Cardiac muscle cell (in vitro differentiated cells and primary cell): Measurements from ENCODE around the gene TTC39A. TPM values are rescaled to one million over a fixed set of nuclear protein-coding genes. Genes with fewer than 3 reads are reported as not detected.
A peak's percentile ranks its signal among the peaks of the same experiment; 100 is the strongest.

Experiments used
- DNase-seq, 2 donors: peaks; one replicate each; pipeline versions ENCODE4 v3.0.0 to v3.0.0-alpha.2; 2010 to 2017; ENCODE audit warnings: low read depth in 1 of 2, low spot score in 1 of 2
- H3K27ac ChIP-seq: fragments of 200-600 bp; sonication (generic); 2 replicates; pipeline ENCODE4 v1.5.1; 2016
- H3K27me3 ChIP-seq: fragments of 200-600 bp; sonication (generic); 2 replicates; pipeline ENCODE4 v1.6.0; 2016; ENCODE audit warnings: control low read depth
- H3K36me3 ChIP-seq: fragments of 200-600 bp; sonication (generic); 2 replicates; pipeline ENCODE4 v1.5.1; 2016; ENCODE audit warnings: control low read depth
- H3K4me1 ChIP-seq: fragments of 200-600 bp; sonication (generic); 2 replicates; pipeline ENCODE4 v1.8.1; 2017; ENCODE audit warnings: low read depth, mild to moderate bottlenecking, mixed run types
- H3K4me3 ChIP-seq: fragments of 200-600 bp; sonication (generic); 2 replicates; pipeline ENCODE4 v1.5.1; 2016; ENCODE audit warnings: mild to moderate bottlenecking
- H3K9me3 ChIP-seq: fragments of 200-600 bp; sonication (generic); 2 replicates; pipeline ENCODE4 v1.5.1; 2017; ENCODE audit warnings: low read depth, mild to moderate bottlenecking, control low read depth
- polyA plus RNA-seq: library from polyadenylated mRNA; unstranded; fragments of >200 nt; fragmentation: Nextera tagmentation; extraction: Ambion mirVana; gene quantifications from 2 replicates; pipeline ENCODE4 v1.2.1, GENCODE V29; 2016
- total RNA-seq: library from RNA; depleted of rRNA; stranded (reverse); fragments of >200 nt; gene quantifications from 2 replicates; pipeline ENCODE4 v1.2.3, GENCODE V29; 2016
- TF ChIP-seq, protein P1 (sequence below): IDR thresholded peaks from 2 replicates; pipeline ENCODE4 v1.5.1; 2012; ENCODE audit warnings: low read depth, mild to moderate bottlenecking, low read length

TTC39A gene
- total and polyA plus RNA-seq, 2 experiments from 2014 or later: 8.1 to 15.6 TPM

DNA sequence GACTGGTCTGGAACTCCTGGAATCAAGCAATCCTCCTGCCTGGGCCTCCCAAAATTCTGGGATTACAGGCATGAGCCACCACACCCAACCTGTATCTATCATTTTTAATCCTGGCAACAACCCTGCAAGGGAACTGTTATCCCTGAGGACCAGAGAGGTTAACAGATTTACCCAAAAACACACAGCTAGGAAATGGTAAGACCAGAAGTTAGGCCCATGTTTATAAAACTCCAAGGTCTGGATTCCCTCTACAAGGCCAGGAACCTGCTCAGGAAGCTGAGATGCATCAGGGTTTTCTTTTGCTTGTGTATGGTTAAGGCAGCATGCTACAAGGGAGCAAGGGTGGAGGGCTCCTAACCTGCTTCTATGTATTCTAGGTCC, 17.8 kb upstream of the TTC39A start:
- DNase-seq: no peak
- H3K4me3 ChIP-seq: no peak overlapping the region
- peaks cover 4% of the 10 kb centered on the region for H3K36me3 ChIP-seq
- H3K9me3 ChIP-seq: no peaks in the 10 kb centered on the region
- H3K27ac ChIP-seq: no peak overlapping the region
- peaks cover 7% of the 10 kb centered on the region for H3K4me1 ChIP-seq
- peaks cover 26% of the 10 kb centered on the region for H3K27me3 ChIP-seq
- TF ChIP-seq, protein P1, sequence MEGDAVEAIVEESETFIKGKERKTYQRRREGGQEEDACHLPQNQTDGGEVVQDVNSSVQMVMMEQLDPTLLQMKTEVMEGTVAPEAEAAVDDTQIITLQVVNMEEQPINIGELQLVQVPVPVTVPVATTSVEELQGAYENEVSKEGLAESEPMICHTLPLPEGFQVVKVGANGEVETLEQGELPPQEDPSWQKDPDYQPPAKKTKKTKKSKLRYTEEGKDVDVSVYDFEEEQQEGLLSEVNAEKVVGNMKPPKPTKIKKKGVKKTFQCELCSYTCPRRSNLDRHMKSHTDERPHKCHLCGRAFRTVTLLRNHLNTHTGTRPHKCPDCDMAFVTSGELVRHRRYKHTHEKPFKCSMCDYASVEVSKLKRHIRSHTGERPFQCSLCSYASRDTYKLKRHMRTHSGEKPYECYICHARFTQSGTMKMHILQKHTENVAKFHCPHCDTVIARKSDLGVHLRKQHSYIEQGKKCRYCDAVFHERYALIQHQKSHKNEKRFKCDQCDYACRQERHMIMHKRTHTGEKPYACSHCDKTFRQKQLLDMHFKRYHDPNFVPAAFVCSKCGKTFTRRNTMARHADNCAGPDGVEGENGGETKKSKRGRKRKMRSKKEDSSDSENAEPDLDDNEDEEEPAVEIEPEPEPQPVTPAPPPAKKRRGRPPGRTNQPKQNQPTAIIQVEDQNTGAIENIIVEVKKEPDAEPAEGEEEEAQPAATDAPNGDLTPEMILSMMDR: no peak

DNA sequence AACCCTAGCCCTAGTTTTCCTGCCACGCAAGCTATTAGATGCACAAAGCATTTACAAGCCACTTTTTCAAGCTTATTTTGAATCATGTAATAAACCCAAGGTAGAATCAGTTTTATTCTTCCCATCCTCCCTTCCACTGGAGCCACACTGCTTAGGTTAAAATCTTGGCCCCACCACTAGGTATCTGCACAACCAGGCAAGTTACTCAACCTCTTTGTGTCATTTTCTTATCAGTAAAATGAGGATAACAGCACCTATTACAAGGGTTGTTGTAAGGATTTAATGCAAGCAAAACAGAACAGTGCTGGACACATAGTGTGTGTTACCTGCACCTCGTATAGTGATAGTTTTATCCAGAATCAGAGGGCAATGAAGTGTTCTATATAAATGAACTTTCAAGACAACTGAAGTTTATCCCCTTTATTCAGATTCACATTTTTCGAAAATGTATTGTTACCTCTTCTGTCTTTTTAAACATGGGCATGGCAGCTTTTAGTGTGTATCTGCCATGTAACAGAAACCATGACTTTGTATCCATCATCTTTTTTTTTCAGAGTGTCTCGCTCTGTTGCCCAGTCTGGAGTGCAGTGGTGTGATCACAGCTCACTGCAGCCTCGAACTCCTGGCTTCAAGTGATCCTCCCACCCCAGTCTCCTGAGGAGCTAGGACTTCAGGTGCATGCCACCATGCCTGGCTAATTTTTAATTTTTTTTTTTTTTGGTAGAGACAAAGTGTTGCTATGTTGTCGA, 17.2 kb upstream of the TTC39A start:
- no peak for DNase-seq
- no peaks in the 10 kb centered on the region for H3K36me3 ChIP-seq
- TF ChIP-seq, protein P1: no peak
- no peak overlapping the region for H3K27ac ChIP-seq
- no peaks in the 10 kb centered on the region for H3K9me3 ChIP-seq
- H3K27me3 ChIP-seq: peaks cover 32% of the 10 kb centered on the region
- peaks cover 7% of the 10 kb centered on the region for H3K4me1 ChIP-seq
- H3K4me3 ChIP-seq: no peak overlapping the region

DNA sequence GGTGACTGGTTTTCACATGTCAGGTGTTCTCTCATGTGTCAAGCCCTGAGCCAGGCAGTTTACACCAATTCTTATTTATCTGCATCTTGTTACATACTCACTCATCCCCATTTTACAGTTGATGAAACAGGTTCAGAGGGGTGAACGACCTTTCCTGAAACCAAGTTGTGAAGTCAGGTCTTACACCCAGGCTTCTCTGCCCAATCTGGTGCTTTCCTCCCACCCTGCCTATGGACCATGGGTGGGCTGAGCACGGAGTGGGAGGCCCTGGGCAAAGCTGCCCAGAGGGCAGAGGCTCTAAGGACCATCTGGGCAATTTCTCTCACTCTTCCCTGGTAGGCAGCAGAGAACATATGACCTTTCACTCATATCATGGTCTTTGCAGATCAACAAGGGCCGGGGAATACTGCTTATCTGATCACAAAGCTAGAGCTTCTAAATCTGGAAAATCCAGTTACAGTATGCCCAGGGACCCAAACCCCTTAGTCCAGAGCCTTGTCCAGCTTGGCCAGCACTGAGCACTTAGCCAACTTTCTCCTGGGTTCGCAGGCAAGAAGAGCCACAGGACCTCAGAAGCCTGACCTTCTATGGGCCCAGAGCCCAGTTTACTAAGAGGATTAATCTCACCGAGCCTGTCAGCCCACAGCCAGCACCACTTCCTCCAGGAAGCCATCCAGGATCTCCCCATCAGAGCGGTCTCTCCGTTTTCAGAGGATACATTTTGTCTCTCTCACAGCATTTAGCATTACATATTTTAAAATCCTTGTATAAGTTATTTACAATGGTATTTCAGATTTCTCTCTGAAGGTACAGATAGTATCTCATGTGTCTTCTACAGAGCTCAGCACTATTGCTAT, 16.0 kb upstream of the TTC39A start:
- Histone ChIP-seq H3K36me3 (no peaks in the 10 kb centered on the region), H3K4me3 (no peak overlapping the region), H3K4me1 (peaks cover 7% of the 10 kb centered on the region), H3K9me3 (no peaks in the 10 kb centered on the region), H3K27ac (no peak overlapping the region), H3K27me3 (peaks cover 36% of the 10 kb centered on the region)
- DNase-seq: no peak
- TF ChIP-seq, protein P1: no peak

DNA sequence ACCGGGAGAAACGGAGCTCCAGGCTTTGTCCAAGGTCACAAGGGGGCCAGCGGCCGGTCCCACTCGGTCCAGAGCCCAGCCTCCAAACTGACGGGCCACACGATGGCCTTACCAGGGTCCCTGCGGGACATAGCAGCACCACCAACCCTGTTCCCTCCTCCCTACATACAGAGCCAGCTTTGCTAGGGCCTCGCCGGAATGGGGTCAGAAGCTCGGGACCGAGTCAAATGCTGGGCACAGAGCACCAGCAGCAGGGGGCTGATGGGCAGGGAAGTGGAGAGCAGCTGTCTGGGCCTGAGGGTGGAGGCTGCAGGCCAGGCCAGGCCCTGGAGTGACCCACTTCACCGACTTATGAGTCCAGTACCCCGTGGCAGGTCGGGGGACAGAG, 14.9 kb upstream of the TTC39A start:
- Histone ChIP-seq H3K4me3 (no peak overlapping the region), H3K4me1 (peaks cover 7% of the 10 kb centered on the region), H3K27ac (no peak overlapping the region), H3K9me3 (no peaks in the 10 kb centered on the region), H3K27me3 (peaks cover 36% of the 10 kb centered on the region), H3K36me3 (no peaks in the 10 kb centered on the region)
- TF ChIP-seq, protein P1: no peak
- DNase-seq: no peak

DNA sequence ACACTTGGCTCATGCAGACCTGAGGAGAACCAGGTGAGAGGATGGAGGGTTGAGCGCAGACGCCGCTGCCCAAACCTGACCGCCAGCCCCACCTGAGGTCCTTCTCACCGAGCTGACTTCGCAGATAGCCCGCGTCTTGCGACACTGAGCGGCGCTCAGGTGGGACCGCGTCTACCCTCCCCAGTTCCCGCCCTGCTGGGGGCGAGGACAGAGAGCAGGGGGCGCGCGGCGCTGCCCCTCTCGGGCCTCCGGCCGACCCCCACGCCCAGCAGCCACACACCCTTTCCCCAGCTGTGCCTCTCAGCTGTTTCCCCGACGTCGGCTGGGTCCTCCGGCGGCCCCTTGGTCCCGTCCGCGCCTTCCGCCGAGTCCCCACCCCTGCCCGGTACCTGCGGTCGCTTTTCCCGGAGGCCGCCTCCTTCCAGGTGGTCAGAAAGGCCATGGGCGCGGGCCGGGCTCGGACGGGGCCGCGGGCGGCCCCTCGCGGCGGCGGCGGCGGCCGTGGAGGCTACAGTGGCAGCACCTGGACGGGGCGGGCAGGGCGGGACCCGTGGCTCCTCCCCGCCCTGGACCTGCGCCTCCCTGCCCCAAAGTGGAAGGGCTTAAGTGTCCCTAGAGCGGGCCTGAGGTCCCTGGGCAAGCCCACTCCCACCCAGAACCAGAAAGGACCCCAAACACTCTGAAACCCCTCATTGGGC, 14.4 kb upstream of the TTC39A start:
- peak in 1 of 2 donors; percentile 46 for DNase-seq
- Histone ChIP-seq H3K4me3 (peak overlapping the region; percentile 20), H3K9me3 (no peaks in the 10 kb centered on the region), H3K27me3 (peaks cover 36% of the 10 kb centered on the region), H3K36me3 (no peaks in the 10 kb centered on the region), H3K27ac (no peak overlapping the region), H3K4me1 (peaks cover 7% of the 10 kb centered on the region)
- TF ChIP-seq, protein P1: no peak
